GM12878 (cell line): ENCODE measurements around the gene LRRC14B. TPM values are rescaled to one million over a fixed set of nuclear protein-coding genes. Genes with fewer than 3 reads are reported as not detected.

Source experiments
- ATAC-seq: fragments of 200-7000 bp; cut with Tn5 transposase; 3 replicates; pipeline ENCODE4 v1.9.1; 2020; ENCODE audit warnings: mild to moderate bottlenecking, moderate library complexity
- BruUV-seq: library from RNA; stranded (reverse); fragments of 400-500 nt; replicated peaks from 2 replicates; lab custom pipeline; 2021; lab: Mats Ljungman, UMichigan
- CTCF ChIA-PET: fragments of 300-600 bp; sonication (Branson Sonifier 250); formaldehyde crosslinking; extraction: SDS; loops from one replicate; lab custom pipeline; 2021; ENCODE audit warnings: inconsistent platforms; lab: Yijun Ruan, JAX
- POLR2A ChIA-PET: fragments of 350-600 bp; formaldehyde crosslinking; extraction: SDS; loops from one replicate; lab custom pipeline; 2021; ENCODE audit warnings: inconsistent platforms; lab: Charles Lee
- RAD21 ChIA-PET: fragments of 300-600 bp; sonication (Branson Sonifier 250); formaldehyde crosslinking; loops from one replicate; lab custom pipeline; 2023; ENCODE audit warnings: antibody characterized with exemption; ENCODE audit not compliant: unreplicated experiment; lab: Charles Lee
- SMC1A ChIA-PET: fragments of 300-600 bp; sonication (Branson Sonifier 250); formaldehyde crosslinking; loops from one replicate; lab custom pipeline; 2023; ENCODE audit not compliant: unreplicated experiment, uncharacterized antibody; lab: Charles Lee
- DNase-seq: peaks from one replicate; pipeline ENCODE4 v3.0.0-alpha.2; 2011; ENCODE audit warnings: low read depth, low spot score
- FAIRE-seq: peaks from 3 replicates; lab custom pipeline; 2011; peaks lifted over from hg19 to GRCh38; lab: Jason Lieb, UNC
- H2AFZ ChIP-seq: 2 replicates; pipeline ENCODE4 v1.6.0; 2011; ENCODE audit warnings: low read depth, low read length, control low read depth; ENCODE audit not compliant: control insufficient read depth
- H3K27ac ChIP-seq: 2 replicates; pipeline ENCODE4 v1.5.1; 2011; ENCODE audit warnings: control low read depth; ENCODE audit not compliant: control insufficient read depth, insufficient read depth
- H3K27me3 ChIP-seq, 2 experiments: replicated peaks in 1 of 2; 2 replicates each; pipeline versions ENCODE4 v1.6.0 to v1.6.1; 2011; ENCODE audit warnings: low read length in 1 of 2; ENCODE audit not compliant: control insufficient read depth in 2 of 2, insufficient read depth in 2 of 2
- H3K36me3 ChIP-seq, 2 experiments: 2 replicates each; pipeline ENCODE4 v1.5.1; 2011; ENCODE audit warnings: low read length in 1 of 2; ENCODE audit not compliant: control insufficient read depth in 2 of 2, insufficient read depth in 2 of 2
- H3K4me1 ChIP-seq: 2 replicates; pipeline ENCODE4 v1.6.1; 2011; ENCODE audit warnings: mild to moderate bottlenecking, low read length, moderate library complexity, mixed read lengths; ENCODE audit not compliant: control insufficient read depth, insufficient read depth
- H3K4me2 ChIP-seq: 2 replicates; pipeline ENCODE4 v1.6.0; 2011; ENCODE audit warnings: control low read depth; ENCODE audit not compliant: control insufficient read depth, insufficient read depth
- H3K4me3 ChIP-seq: fragments of 200-600 bp; sonication (generic); 2 replicates; pipeline ENCODE4 v1.5.1; 2016
- H3K79me2 ChIP-seq: 2 replicates; pipeline ENCODE4 v1.6.0; 2011; ENCODE audit warnings: low read length; ENCODE audit not compliant: control insufficient read depth, insufficient read depth
- H3K9ac ChIP-seq: 2 replicates; pipeline ENCODE4 v1.8.0; 2011; ENCODE audit warnings: low read length, control low read depth, mixed read lengths; ENCODE audit not compliant: control insufficient read depth, insufficient read depth
- H3K9me3 ChIP-seq: replicated peaks from 3 replicates; pipeline ENCODE4 v1.5.1; 2011; ENCODE audit warnings: mild to moderate bottlenecking, low read length; ENCODE audit not compliant: control insufficient read depth, insufficient read depth
- H4K20me1 ChIP-seq: 2 replicates; pipeline ENCODE4 v1.6.0; 2011; ENCODE audit not compliant: control insufficient read depth, insufficient read depth
- BCLAF1 ChIP-seq: fragments of 450-650 bp; IDR thresholded peaks from 2 replicates; pipeline ENCODE4 v1.6.1; 2017; ENCODE audit warnings: antibody characterized with exemption, mild to moderate bottlenecking, moderate library complexity
- CBX5 ChIP-seq: sonication (generic); IDR thresholded peaks from 2 replicates; pipeline ENCODE4 v1.6.1; 2016; ENCODE audit warnings: low read depth, moderate library complexity, mild to moderate bottlenecking, inconsistent platforms
- MAX ChIP-seq: IDR thresholded peaks from 2 replicates; pipeline ENCODE4 v1.6.1; 2012; ENCODE audit warnings: low read depth, low read length, improper control_type of control experiment
- RAD21 ChIP-seq: IDR thresholded peaks from 2 replicates; pipeline ENCODE4 v1.6.1; 2011; ENCODE audit warnings: mild to moderate bottlenecking, low read depth, low read length, moderate library complexity; ENCODE audit not compliant: insufficient read depth
- SRF ChIP-seq, 2 experiments: IDR thresholded peaks; 2 replicates each; pipeline ENCODE4 v1.6.1; 2011; ENCODE audit warnings: low read depth in 2 of 2, low read length in 2 of 2, mild to moderate bottlenecking in 1 of 2, moderate library complexity in 1 of 2
- ZNF24 ChIP-seq: fragments of 450-650 bp; IDR thresholded peaks from 2 replicates; pipeline ENCODE4 v1.6.1; 2017; ENCODE audit warnings: antibody characterized with exemption, mild to moderate bottlenecking
- WGBS: methylation state at CpG from one replicate; pipeline ENCODE4 v1.1.6; 2016; ENCODE audit warnings: low lambda C conversion rate; ENCODE audit not compliant: insufficient replicate concordance, insufficient coverage; ENCODE audit errors: missing lambda C conversion rate; 5-methylcytosine and 5-hydroxymethylcytosine counted together
- in situ Hi-C: fragments of 300-500 bp; cut with MboI; formaldehyde crosslinking; loops from 9 replicates; pipeline ENCODE4 v1.14.3; 2018; ENCODE audit warnings: mixed read lengths
- intact Hi-C: fragments of 100-400 bp; cut with micrococcal nuclease; formaldehyde crosslinking; loops from one replicate; pipeline ENCODE4 v1.14.2; 2022; ENCODE audit not compliant: unreplicated experiment
- polyA plus RNA-seq, 11 experiments: library from polyadenylated mRNA; depleted of rRNA in 4 of 11; unstranded in 6 of 11; stranded (reverse) in 5 of 11; fragments of >200 nt; fragmentation: Nextera tagmentation in 4 of 11; fragmentation: Illumina TruSeq in 1 of 11; extraction: Ambion mirVana in 4 of 11; extraction: Trizol in 1 of 11; gene quantifications; 1 replicate in 1 of 11; 2 replicates in 10 of 11; pipeline versions ENCODE4 v1.2.1 to v1.2.3, GENCODE V29; 2011 to 2016; ENCODE audit warnings: inconsistent platforms in 2 of 11, missing spikeins in 2 of 11, low read depth in 1 of 11
- total RNA-seq, 4 experiments: library from RNA; depleted of rRNA in 3 of 4; stranded (reverse); fragments of >200 nt in 3 of 4; fragmentation: Illumina TruSeq in 1 of 4; extraction: Trizol in 1 of 4; gene quantifications; 2 replicates each; pipeline versions ENCODE4 v1.2.1 to v1.2.3, GENCODE V29; 2013 to 2021

Gene LRRC14B
- total and polyA plus RNA-seq, 10 of the 15 experiments (the other 5 are each of a cell fraction or from before 2014, with no cell fraction given), result 0.06 to 0.31 (median 0.13) TPM; not detected in 5

- Histone ChIP-seq H3K9me3 (no peaks in the 10 kb centered on the region), H3K9ac (no peak overlapping the region), H3K27ac (no peak overlapping the region), H3K4me1 (no peaks in the 10 kb centered on the region), H3K4me3 (no peak overlapping the region), H2AFZ (no peak overlapping the region), H4K20me1 (no peaks in the 10 kb centered on the region), H3K36me3 (no peaks in the 10 kb centered on the region), H3K27me3 (no peaks in the 10 kb centered on the region), H3K4me2 (no peak overlapping the region), H3K79me2 (no peaks in the 10 kb centered on the region)
- 85% methylated on average over 9 of the region's 12 CpGs for WGBS
- intact Hi-C loops, result no loop called here
- ATAC-seq (no peak), DNase-seq (no peak), FAIRE-seq (no peak)
- ChIA-PET POLR2A (no interaction called here), CTCF (no interaction called here), SMC1A (no interaction called here), RAD21 (no interaction called here)
- TF ChIP-seq MAX, result no peak
- no peak for TF ChIP-seq RAD21
- no peak for TF ChIP-seq SRF (IDR thresholded peaks at IDR 0.05; ENCODE audit: low read depth in 2 of 2, low read length in 2 of 2)
- no peak for TF ChIP-seq BCLAF1
- TF ChIP-seq CBX5, result no peak
- TF ChIP-seq ZNF24, result no peak
- in situ Hi-C loops, result no loop called here
- BruUV-seq, result no TSS peak
Measured at GRCh38 chr5:197892-198489, 6.7 kb downstream of the LRRC14B start.
